SHP77 (cell line): ENCODE data around the gene MIF4GD.
"Not testable (repeated sequence)": the region's sequence is repeated elsewhere in the genome, so short reads cannot be mapped to it uniquely, and the experiment has no call there.

Experiments used
- DNase-seq, 2 experiments: peaks; one replicate each; lab custom pipeline; 2025; lab: John Stamatoyannopoulos, UW

The MIF4GD gene

DNA sequence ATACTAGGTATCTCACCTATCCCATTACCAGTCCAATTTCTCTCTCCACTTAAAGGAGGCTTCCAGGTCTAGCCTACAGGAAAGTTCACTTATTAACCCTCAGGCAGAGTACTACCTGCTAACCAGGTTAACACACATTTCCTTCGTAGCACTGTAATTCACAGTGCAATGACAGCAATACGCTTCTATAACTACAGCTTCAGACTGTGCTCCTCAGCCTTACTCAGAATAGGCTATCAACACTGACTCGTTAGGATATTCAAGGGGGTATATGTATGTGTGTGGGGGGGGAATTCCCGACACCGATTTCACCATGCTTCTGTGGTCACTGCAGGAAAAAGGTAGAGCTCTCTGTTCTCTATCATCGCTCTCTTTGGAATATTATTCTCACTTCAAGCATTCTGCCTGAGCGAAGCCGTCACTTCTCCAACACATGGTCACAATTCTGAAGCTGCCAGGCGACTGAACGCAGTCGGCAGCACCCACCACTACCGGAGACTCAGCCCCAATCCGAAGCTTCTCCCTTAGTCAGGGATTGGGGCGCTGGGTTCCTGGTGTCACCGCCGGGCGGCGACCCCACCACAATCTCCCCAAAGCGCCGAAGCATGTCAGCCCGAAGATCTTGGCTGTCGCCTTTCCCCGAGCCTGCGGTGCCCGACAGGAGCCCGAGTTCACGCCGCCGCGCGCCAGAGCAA lies 10.2 kb downstream of the MIF4GD start:
- DNase-seq: no peak

DNA sequence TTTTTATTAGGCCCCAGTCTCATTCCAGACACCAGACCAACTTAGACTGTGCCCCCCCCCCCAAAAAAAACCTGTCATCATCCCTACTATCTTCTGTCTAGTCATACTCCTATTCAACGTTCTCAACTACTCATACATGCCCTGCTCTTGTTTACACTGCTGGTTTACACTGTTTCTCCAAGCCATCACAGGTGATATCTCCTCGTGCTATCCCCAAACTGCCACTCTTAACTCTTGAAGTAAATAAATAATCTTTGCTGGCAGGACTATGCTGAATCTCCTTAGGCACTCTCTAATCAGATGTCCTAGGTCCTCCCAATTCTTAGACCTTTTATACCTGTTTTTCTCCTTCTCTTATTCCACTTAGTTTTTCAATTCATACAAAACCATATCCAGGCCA lies 13.8 kb downstream of the MIF4GD start:
- DNase-seq: not testable (repeated sequence)

DNA sequence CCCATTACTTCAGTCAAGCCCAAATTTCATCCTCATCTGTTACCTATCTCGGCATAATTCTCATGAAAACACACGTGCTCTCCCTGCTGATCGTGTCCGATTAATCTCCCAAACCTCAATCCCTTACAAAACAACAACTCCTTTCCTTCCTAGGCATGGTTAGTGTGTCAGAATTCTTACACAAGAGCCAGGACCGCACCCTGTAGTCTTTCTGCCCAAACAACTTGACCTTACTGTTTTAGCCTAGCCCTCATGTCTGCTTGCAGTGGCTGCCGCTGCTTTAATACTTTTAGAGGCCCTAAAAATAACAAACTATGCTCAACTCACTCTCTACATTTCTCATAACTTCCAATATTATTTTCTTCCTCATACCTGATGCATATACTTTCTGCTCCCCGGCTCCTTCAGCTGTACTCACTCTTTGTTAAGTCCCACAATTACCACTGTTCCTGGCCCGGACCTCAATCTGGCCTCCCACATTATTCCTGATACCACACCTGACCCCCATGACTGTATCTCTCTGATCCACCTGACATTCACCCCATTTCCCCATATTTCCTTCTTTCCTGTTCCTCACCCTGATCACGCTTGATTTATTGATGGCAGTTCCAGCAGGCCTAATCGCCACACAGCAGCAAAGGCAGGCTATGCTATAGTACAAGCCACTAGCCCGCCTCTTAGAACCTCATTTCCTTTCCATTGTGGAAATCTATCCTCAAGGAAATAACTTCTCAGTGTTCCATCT lies 14.9 kb downstream of the MIF4GD start:
- DNase-seq: not testable (repeated sequence)

DNA sequence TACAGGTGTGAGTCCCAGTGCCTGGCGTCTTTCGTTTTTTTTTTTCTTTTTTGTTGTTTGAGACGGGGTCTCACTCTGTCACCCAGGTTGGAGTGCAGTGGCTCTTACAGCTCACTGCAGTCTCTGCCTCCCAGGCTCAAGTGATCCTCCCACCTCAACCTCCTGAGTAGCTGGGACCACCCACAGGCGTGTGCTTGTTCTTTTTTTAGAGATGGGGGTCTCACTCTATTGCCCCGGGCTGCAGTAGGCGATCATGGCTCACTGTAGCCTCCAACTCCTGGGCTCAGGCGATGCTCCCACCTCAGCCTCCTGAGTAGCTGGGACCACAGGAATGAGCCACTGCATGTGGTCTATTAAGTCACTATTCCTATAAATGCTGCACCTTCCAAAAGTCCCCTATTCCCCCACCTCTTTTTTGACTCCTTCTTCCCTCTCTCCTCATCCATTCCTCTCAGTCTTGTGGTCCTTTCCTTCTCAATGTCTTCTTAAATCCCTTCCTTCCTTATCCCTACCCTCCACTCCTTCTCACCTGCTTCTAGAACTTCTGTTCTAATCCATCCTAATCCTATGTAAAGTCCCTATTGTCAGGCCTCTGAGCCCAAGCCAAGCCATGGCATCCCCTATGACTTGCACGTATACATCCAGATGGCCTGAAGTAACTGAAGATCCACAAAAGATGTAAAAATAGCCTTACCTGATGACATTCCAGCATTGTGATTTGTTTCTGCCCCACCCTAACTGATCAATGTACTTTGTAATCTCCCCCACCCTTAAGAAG lies 18.8 kb downstream of the MIF4GD start:
- no peak for DNase-seq

DNA sequence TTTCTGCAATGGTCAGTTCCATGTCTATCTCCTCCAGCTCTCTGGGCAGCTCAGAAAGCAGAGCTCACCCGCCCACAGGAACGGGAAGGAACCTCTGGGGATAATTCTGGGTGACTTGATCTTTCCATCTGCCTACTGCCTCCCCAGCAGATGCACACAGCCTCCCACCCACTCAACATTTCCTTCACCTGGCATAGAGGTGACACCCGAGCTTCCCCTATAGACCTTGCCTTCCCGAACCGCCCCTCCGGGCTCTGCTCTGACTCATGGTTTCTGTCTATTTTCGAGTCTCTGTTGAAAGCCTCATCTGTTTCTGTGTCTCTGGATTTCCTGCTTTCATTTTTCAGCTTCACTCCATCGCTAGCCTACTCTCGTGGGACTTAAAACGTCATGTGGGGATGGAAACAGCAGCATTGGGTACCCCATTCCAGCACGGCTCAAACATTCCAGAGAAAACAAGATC lies 21.0 kb downstream of the MIF4GD start:
- no peak for DNase-seq

DNA sequence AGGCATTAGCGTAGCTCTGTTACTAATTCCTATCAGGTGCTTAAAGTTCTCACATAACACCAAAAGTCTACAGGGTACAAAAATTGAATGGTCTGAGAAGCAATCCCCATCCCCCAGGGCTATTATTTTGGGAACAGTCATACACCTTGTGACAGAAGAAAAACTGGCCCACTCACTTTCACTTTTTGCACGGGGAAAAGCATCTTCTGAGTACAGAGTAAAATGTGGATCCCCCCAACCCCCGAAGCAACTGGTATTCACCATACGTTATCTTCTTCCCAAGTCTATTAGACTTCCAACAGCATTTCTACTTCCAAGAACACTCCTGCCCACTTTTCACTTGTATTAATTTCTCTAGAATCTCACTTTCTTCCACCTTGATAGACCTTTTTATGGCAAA lies 21.5 kb downstream of the MIF4GD start:
- DNase-seq: no peak

DNA sequence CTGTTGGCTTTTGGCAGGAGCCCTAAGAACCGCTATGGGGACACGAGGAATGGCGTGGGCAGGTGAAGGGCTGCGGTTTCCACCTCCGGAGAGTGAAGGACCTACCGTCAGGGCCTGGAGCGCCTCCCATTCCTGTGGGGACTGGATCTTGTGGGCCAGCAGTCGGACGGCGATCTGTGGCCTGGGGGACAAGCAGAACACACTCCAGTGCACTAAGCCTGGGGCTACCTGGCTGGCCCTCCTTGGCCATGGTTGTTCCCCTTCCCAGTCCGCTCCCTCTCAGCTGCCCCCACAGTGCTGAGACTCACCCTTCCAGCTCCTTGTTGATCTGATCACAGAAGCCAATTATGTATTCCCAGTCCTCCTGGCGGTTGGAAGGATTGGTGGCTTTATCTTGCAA lies 24.6 kb downstream of the MIF4GD start:
- DNase-seq: no peak

DNA sequence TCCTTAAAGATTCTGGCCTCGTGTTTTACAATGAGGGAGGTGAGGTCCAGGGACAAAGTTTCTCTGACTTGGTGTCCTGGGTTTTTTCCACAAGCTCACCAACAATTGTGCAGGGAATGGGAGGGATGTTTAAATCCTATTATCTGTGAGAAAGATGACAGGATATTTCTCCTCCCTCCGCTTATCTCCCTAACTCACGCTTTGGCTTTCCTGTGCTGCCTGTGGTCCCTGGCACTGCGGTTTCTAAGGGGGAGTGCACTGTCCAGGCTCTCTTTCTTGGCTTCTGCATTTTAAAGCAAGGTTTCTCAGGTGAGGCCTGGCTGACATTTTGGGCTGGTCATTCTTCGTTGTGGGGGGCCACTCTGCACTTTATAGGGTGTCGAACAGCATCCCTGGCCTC lies 26.0 kb downstream of the MIF4GD start:
- DNase-seq: no peak

DNA sequence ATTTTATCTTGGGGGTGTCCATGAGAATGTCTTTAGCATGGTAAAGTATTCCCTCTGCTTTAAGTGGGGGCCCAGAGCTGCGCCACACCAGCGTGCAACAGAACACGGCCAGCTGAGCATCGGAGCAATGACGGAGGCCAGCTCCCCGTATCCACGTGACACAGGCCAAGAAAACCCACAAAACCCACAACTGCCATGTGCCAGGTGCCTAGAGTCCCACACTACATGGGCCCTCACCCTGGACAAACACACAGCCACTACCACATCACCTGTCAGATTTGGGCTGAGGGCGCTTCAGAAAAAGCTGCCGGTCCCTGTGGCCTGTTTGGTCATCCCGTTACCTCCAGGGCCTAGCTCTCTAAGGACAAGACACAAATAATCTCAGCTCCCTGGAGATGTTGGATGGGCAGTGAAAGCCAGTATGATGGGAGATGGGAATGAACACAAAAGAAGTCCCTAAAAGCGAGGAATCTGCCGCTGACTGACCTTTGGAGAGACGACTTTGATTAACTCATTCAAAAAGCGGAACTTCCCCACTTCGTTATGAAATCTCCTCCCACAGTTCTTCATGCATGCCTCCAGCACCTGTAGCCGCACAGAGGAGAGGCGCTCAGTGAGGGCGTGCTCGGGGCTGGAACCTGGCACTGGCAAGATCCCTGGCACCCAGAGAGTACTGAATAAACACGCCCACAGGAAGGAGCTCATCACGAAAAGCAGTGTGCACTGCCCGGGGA lies 26.7 kb downstream of the MIF4GD start:
- no peak for DNase-seq

DNA sequence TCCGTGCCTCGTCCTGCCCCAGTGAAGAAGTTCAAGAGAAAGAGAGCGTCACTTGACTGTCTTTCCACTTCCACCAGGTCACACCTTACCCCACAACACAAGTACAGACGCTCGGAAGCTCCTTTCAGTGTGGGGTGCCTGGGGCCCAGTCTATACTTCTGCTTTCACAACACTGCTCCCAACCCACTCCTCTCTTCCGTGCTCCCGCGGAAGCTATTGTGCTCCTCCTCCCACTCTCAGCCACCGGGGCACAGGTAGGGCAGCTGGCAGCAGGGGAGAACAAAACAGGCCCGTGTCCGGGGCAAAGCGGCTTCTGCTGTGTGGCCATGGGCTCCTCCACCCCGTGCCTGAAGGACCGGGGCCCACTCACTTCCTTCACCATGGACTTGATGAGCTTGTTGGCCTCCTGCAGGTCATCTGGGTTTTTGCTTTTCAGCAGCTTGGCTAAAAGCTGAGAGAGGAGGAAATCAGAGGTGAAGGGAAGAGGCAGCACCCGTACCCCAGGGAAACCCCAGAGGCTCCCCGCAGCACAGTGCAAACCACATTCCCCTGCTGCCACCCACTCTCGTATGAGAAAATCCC lies 28.5 kb downstream of the MIF4GD start:
- DNase-seq: no peak

DNA sequence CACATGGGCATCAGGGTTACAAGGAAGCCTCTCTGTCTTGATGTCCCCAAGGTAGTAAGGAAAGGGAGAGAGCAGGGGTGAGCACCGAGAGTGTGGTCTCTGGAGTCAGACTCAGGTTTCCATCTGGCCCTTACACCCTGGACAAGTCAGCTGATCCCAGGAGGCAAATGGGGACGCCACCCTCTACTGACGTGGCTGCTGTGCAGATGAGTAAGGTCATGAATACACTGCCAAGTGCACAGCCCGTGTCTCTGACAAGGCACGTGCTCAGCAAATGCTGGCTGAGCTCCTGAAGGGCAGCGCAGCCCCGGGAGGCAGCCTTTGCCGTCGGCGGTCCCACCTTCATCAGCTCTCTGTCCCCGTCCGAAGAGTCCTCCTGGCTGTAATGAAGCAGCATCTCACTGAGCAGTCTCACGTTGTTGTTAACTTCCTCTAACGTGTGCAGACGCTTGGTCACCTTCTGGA lies 29.0 kb downstream of the MIF4GD start:
- no peak for DNase-seq

DNA sequence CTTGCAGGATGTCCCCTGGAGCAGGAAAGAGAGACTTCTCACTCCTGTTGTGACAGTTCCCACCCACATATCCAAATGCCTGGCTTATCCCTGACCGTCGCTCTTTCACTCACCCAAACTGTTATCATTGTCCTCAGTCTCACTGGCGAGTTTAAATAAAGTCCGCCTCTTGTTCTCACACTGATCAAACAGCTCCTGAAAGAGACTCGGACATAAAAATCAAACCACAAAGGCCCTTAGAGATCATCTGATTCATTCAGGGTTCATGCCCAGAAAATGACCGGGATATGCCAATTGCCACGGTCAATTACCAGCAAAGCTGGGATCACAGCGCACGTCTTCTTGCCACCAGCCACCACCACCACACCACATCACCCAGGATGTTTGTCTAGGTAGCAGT lies 29.5 kb downstream of the MIF4GD start:
- DNase-seq: no peak

DNA sequence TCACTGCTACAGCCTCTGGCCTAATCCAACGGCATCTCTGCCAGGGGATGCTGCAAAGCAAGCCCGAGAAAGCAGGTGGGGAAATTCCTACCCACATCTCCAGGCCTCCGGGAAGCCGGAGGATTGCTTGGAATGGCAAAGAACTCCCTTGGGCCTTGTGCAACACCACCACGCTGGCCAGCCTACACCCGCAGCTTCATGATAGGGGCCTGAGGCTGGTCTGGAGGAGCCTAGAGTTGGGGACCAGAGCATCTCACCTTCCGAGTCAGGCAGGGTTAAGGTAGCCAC lies 29.9 kb downstream of the MIF4GD start:
- no peak for DNase-seq

DNA sequence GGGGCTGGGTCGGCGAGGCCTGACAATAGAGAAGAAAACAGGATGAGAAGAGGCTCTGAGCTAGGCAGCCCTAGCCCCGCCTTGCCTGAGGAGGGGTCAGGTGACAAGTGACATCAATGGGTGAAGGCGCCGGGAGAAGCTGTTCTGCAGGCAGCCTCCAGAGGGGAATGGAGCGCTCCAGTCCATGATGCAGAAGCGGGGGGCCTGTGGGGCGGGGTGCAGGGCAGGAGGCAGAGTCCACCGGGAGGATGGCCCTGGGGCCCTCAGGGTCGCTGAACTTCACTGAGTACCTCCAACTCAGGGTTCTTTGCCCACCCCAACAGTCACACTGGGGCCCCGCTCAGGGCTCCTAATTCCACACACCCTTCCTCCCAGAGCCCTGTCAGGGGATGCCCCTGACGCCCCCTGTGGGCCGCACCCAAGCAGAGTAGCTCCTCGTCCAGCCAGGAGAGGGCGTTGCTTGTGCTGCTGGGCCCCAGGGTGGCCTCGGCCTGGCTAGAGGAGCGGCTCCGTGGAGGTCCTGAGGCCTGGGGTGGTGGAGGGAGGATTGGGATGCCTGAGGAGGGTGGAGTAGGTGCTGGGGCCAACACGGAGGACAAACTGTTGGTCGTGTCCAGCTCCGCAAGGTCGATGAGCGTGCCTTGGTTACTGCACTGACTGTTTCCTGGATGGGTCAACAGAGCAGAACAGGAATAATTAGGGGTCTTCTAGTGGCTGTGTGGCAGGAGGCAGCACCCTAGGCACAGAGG lies 30.5 kb downstream of the MIF4GD start:
- DNase-seq: peak; percentile 46 to 58

DNA sequence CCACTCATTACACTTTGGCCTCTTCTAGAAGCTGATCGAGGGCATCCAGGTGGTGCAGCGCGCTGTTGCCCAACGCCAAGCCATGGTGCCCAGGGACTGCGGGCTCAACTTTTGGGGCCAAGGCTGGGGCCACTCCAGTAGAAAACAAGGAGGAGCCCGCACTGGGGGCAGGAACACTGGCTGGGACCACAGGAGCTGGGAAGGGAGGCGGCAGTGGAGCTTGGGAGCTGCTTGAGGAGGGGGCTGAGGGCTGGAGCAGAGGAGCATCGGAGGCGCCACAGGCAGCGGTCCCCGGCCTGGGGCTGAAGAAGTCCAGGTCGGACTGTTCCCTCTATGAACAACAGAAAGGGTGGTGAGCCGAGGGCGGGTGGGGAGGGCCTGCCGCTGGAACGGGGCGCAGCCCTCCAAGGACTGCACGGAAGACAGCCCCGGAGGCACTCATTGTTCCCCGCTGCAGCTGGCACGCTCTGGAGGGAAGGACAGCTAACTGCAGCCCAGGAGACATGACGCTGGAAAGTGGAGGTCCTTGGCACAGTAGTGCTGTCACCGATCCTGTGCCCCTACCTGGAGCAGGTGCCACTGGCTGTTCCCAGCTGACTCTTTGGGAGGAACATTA lies 31.1 kb downstream of the MIF4GD start:
- DNase-seq: no peak

DNA sequence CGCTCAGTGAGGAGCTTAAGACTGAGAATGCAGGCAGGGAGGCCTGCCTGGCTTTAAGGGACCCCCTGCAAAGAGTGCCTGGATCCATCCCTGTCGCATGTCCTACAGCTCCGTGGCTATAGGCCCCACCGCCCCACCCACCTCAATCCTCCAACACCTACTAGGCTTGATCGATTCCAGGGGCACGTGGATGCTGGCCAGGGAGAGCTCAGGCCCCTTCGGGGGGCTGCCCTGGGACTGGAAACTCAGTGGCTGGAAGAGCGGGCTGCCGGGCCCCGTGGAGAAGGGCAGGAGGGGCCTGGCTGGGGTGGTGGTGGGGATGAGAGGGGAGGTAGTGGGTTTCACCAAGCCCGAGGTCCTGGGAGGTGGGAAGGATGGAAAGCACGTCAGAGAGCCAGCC lies 31.8 kb downstream of the MIF4GD start:
- no peak for DNase-seq

DNA sequence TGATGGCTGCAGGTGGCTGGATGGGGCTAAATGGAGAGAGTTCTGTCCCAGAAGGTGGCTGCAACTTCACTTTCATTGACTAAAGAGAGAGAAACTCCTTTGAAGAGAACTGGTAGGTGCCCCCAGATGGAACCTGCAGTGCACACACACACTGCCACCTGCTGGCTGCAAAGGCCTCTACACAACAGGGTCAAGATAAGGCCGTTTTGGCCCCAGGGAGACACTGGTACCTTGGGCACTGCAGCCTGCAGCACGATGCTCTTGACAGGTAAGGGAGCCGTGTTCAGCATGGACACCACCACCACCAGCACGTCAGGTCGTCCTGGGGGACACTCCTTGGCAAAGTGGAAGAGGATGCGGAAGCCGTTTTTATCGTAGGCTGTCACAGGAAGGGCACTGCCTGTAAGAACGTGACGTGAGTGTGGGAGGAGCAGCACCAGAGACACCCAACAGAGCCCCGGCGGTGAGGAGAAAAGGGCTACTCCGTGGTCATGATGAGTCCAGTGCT lies 32.3 kb downstream of the MIF4GD start:
- DNase-seq: peak; percentile 60 to 81

DNA sequence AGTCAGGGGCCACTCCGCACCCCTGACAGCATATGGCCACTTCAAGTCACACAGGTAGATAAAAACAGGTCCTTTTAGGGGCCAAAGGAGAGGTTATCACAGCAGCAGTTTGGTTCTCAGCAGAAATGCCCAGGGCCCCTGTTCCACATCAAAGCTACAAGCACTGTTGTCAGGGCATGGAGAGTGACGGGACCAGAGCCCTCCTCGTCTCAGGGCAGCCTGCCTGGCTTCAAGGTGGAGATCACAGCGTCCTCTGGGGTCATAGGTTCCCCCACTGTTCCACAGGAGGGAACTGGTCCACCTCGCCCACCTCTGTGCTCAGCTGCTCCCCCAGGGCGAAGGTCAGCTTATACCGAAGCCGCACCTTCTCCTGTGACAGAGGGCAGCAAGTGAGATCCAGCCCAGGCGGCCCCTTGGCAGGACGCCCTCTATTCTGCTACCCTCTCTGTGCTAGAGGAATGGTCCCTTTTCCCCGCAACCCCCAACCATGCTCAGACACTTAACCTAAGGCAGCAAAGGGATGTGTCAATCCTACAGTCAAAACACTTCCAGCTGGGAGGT lies 32.9 kb downstream of the MIF4GD start:
- no peak for DNase-seq

DNA sequence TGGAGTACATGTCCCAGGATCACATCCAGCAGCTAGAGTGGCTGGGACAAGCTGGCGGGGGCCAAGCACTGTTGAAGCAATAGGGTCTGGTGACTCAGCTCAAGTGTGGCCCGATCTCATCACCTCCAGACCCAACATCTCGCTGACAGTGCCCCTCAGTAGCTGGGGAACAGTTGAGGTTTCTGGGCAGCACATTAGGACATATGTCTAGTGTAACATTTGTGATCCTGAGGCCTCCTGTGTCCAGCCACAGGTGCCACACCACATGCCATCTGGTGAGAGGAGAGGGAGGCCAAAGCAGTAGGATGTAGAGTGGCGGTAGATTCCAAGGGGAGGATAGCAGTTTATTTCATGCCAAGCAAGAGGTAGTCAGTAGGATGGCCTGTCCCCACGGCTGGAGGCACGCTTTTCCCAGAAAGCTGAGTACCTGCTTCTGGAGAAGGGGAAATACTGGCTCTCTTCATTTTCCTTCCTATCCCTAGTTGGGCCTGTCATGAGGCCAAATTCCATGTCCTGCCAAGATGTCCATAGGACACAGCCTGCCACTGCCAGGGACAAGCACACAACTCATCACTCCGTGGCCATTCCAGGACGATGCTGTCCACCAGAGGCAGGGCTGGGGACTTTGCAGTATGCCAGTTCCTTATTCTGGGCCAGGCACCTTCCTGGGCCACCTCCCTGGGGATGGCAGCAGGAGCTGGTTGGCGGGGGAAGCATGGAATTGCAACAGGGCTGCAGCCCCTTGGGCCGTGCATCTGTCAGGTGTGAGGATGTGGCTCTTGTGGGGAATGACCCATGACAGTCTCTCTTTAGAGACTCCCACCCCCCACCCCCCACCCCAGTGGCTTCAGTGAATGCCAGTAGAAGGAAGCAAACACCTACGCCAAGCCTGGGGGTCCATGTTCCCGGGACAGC lies 33.7 kb downstream of the MIF4GD start:
- DNase-seq: no peak
